Panc1 (cell line): Measurements from ENCODE around the gene TTC3. TPM values are rescaled to one million over a fixed set of nuclear protein-coding genes. Genes with fewer than 3 reads are reported as not detected.

ENCODE experiments used
- ATAC-seq: fragments of 200-7000 bp; cut with Tn5 transposase; 2 replicates; pipeline ENCODE4 v1.9.1; 2020; ENCODE audit warnings: mild to moderate bottlenecking, moderate library complexity
- BruUV-seq: library from RNA; stranded (reverse); fragments of 400-500 nt; replicated peaks from 2 replicates; lab custom pipeline; 2021; lab: Mats Ljungman, UMichigan
- CTCF ChIA-PET: fragments of 300-600 bp; sonication (Branson Sonifier 250); formaldehyde crosslinking; loops from one replicate; lab custom pipeline; 2022; ENCODE audit warnings: antibody characterized with exemption; lab: Charles Lee
- POLR2A ChIA-PET: fragments of 300-600 bp; sonication (Branson Sonifier 250); formaldehyde crosslinking; loops from one replicate; lab custom pipeline; 2022; ENCODE audit warnings: antibody characterized with exemption; lab: Charles Lee
- DNase-seq: peaks from one replicate; pipeline ENCODE4 v3.0.0-alpha.2; 2010; ENCODE audit warnings: low read depth, low spot score
- H3K27ac ChIP-seq: 2 replicates; pipeline ENCODE4 v1.5.1; 2011; ENCODE audit warnings: mild to moderate bottlenecking, low read length, inconsistent platforms
- H3K27me3 ChIP-seq: fragments of 200-500 bp; sonication (Bioruptor generic); 2 replicates; pipeline ENCODE4 v1.6.0; 2014; ENCODE audit warnings: low read length, inconsistent platforms; ENCODE audit not compliant: control insufficient read depth, insufficient read depth
- H3K36me3 ChIP-seq: fragments of 200-500 bp; sonication (Bioruptor generic); 2 replicates; pipeline ENCODE4 v1.5.1; 2014; ENCODE audit warnings: inconsistent platforms, mild to moderate bottlenecking, low read length, moderate library complexity; ENCODE audit not compliant: control insufficient read depth, insufficient read depth
- H3K4me1 ChIP-seq: 2 replicates; pipeline ENCODE4 v1.5.1; 2011; ENCODE audit warnings: inconsistent platforms, mild to moderate bottlenecking, low read length, moderate library complexity; ENCODE audit not compliant: control insufficient read depth, insufficient read depth
- H3K4me3 ChIP-seq, 2 experiments: 2 replicates each; pipeline ENCODE4 v1.5.1; 2011 to 2012; ENCODE audit warnings: low read depth in 2 of 2, low read length in 2 of 2, mild to moderate bottlenecking in 2 of 2, inconsistent platforms in 1 of 2, moderate library complexity in 1 of 2
- H3K9me3 ChIP-seq: fragments of 200-500 bp; sonication (Bioruptor generic); 2 replicates; pipeline ENCODE4 v1.5.1; 2014; ENCODE audit warnings: low read depth, mild to moderate bottlenecking, inconsistent platforms, low read length, moderate library complexity; ENCODE audit not compliant: control insufficient read depth, insufficient read depth
- POLR2AphosphoS5 ChIP-seq: IDR thresholded peaks from 2 replicates; pipeline ENCODE4 v1.6.1; 2012; ENCODE audit warnings: mild to moderate bottlenecking, low read depth, low read length, moderate library complexity
- SIN3A ChIP-seq: IDR thresholded peaks from 2 replicates; pipeline ENCODE4 v1.6.1; 2012; ENCODE audit warnings: low read depth, mild to moderate bottlenecking, low read length, moderate library complexity, borderline replicate concordance; ENCODE audit not compliant: insufficient read depth
- TCF7L2 ChIP-seq: IDR thresholded peaks from 2 replicates; pipeline ENCODE4 v1.6.1; 2011; ENCODE audit warnings: mild to moderate bottlenecking, low read depth, low read length, inconsistent platforms
- in situ Hi-C: cut with HindIII; loops from 2 replicates; pipeline ENCODE4 v1.10.0; 2016; ENCODE audit warnings: low sequenced_read_pairs, low pct_unique_long_range_greater_than_20kb
- intact Hi-C: fragments of 100-400 bp; cut with micrococcal nuclease; formaldehyde crosslinking; loops from one replicate; pipeline ENCODE4 v1.10.0; 2022; ENCODE audit not compliant: unreplicated experiment
- total RNA-seq: library from RNA; stranded (reverse); gene quantifications from one replicate; pipeline ENCODE4 v1.2.1, GENCODE V29; 2021; ENCODE audit not compliant: unreplicated experiment
- TF ChIP-seq, protein P1 (sequence below): fragments of 450-650 bp; IDR thresholded peaks from 2 replicates; pipeline ENCODE4 v1.5.1; 2017; ENCODE audit warnings: mild to moderate bottlenecking
- TF ChIP-seq, protein P2 (sequence below), 2 experiments: IDR thresholded peaks; 2 replicates each; pipeline ENCODE4 v1.6.1; 2011 to 2012; ENCODE audit warnings: low read depth in 2 of 2, control low read depth in 1 of 2, low read length in 1 of 2, mild to moderate bottlenecking in 1 of 2, moderate library complexity in 1 of 2; ENCODE audit not compliant: insufficient read depth in 1 of 2

Gene TTC3
- total RNA-seq, 1 experiment from 2014 or later: 83.0 TPM

DNA sequence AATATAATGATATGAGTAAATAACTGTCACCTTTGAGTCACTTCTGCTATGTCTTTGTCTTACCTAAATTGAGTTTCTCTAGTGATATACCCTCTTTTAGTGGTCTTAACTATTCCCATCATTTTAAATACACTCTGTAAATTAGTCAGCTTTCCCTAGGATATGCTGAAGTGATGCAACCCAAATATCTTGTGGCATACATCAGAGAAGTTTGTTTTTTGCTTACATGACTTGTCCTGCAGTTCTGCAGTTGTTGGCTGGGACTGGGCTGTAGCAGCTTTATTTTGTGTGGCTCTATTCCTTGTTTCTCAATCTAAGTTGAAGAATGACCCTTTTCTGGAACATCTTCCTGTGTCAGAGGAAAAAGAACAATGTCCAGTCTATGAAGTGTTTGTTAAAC, 76.4 kb downstream of the TTC3 start:
- Histone ChIP-seq H3K27me3 (no peaks in the 10 kb centered on the region), H3K27ac (no peak overlapping the region), H3K36me3 (peaks cover 8% of the 10 kb centered on the region; the same call in 1 of the 2 replicates), H3K4me1 (no peaks in the 10 kb centered on the region), H3K4me3 (no peak overlapping the region), H3K9me3 (no peaks in the 10 kb centered on the region)
- no TSS peak for BruUV-seq
- TF ChIP-seq SIN3A (no peak), POLR2AphosphoS5 (no peak), TCF7L2 (no peak)
- TF ChIP-seq, protein P1, sequence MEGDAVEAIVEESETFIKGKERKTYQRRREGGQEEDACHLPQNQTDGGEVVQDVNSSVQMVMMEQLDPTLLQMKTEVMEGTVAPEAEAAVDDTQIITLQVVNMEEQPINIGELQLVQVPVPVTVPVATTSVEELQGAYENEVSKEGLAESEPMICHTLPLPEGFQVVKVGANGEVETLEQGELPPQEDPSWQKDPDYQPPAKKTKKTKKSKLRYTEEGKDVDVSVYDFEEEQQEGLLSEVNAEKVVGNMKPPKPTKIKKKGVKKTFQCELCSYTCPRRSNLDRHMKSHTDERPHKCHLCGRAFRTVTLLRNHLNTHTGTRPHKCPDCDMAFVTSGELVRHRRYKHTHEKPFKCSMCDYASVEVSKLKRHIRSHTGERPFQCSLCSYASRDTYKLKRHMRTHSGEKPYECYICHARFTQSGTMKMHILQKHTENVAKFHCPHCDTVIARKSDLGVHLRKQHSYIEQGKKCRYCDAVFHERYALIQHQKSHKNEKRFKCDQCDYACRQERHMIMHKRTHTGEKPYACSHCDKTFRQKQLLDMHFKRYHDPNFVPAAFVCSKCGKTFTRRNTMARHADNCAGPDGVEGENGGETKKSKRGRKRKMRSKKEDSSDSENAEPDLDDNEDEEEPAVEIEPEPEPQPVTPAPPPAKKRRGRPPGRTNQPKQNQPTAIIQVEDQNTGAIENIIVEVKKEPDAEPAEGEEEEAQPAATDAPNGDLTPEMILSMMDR: no peak
- TF ChIP-seq, protein P2, sequence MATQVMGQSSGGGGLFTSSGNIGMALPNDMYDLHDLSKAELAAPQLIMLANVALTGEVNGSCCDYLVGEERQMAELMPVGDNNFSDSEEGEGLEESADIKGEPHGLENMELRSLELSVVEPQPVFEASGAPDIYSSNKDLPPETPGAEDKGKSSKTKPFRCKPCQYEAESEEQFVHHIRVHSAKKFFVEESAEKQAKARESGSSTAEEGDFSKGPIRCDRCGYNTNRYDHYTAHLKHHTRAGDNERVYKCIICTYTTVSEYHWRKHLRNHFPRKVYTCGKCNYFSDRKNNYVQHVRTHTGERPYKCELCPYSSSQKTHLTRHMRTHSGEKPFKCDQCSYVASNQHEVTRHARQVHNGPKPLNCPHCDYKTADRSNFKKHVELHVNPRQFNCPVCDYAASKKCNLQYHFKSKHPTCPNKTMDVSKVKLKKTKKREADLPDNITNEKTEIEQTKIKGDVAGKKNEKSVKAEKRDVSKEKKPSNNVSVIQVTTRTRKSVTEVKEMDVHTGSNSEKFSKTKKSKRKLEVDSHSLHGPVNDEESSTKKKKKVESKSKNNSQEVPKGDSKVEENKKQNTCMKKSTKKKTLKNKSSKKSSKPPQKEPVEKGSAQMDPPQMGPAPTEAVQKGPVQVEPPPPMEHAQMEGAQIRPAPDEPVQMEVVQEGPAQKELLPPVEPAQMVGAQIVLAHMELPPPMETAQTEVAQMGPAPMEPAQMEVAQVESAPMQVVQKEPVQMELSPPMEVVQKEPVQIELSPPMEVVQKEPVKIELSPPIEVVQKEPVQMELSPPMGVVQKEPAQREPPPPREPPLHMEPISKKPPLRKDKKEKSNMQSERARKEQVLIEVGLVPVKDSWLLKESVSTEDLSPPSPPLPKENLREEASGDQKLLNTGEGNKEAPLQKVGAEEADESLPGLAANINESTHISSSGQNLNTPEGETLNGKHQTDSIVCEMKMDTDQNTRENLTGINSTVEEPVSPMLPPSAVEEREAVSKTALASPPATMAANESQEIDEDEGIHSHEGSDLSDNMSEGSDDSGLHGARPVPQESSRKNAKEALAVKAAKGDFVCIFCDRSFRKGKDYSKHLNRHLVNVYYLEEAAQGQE (IDR thresholded peaks at IDR 0.05; ENCODE audit: insufficient read depth in 1 of 2, low read depth in 2 of 2, low read length in 1 of 2): no peak
- in situ Hi-C loops (no loop called here), intact Hi-C loops (no loop called here)
- POLR2A ChIA-PET: no interaction called here
- no peak for DNase-seq
- CTCF ChIA-PET: no interaction called here
- ATAC-seq: no peak

DNA sequence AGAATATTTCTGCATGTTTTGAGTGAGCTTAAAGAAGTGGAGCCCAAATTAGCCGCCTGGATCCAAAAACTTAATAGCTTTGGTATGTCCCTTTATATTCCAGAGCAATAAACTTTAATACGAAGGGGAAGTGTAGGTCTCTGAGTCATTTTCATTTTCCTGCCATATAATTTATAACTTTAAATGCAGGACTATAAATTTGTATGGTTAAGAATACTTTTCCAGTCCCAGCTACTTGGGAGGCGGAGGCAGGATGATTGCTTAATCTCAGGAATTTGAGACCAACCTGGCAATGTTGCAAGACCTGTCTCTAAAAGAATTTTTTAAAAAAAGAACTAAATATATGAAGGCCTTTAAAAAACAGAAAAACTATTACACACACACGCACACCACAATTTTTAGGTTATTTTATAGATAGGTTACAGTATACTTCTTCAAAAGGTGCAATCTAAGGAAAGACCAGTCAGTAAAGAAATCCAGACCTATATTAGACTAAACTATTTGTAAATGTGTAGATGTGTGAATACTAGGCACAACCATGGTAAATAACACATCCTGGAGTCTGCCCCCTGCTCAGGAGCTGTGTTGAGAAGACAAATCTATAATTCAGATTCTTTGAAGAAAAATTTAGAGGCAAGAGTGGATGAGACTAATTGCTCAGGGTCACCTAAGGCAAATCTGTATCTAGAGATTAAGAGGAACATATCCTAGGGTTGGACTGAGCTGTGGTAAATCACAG, 80.3 kb downstream of the TTC3 start:
- Histone ChIP-seq H3K27ac (no peak overlapping the region), H3K27me3 (no peaks in the 10 kb centered on the region), H3K9me3 (no peaks in the 10 kb centered on the region), H3K4me3 (no peak overlapping the region), H3K4me1 (no peaks in the 10 kb centered on the region), H3K36me3 (peaks cover 8% of the 10 kb centered on the region; the same call in 1 of the 2 replicates)
- ChIA-PET POLR2A (interaction anchor here (0.6 kb wide), 1 partner anchor 13 kb away, joined by 3 read pairs; no protein-coding TSS in a partner anchor), CTCF (no interaction called here)
- intact Hi-C loops (no loop called here), in situ Hi-C loops (no loop called here)
- TF ChIP-seq POLR2AphosphoS5: no peak
- TF ChIP-seq TCF7L2: no peak
- TF ChIP-seq, protein P2 (IDR thresholded peaks at IDR 0.05; ENCODE audit: insufficient read depth in 1 of 2, low read depth in 2 of 2, low read length in 1 of 2): no peak
- TF ChIP-seq, protein P1: no peak
- no peak for TF ChIP-seq SIN3A
- DNase-seq: no peak
- no TSS peak for BruUV-seq
- ATAC-seq: no peak
